SK-N-SH (cell line): ENCODE results near the gene MRPL58. TPM values are rescaled to one million over a fixed set of nuclear protein-coding genes. Genes with fewer than 3 reads are reported as not detected.

Experiments used
- polyA plus RNA-seq, 3 experiments: library from polyadenylated mRNA; depleted of rRNA; stranded (reverse); fragments of >200 nt; gene quantifications; 2 replicates each; pipeline ENCODE4 v1.2.3, GENCODE V29; 2012
- small RNA-seq, 7 experiments: library from RNA; depleted of rRNA; stranded (forward); fragments of <200 nt; gene quantifications; one replicate each; pipeline ENCODE3, GENCODE V24; 2012

MRPL58 gene
- polyA plus RNA-seq, 1 of the 3 experiments (the other 2 are of a cell fraction) = 87.3 TPM

Small RNAs within 50 kb of the gene (small RNA-seq; reads per million reads assigned to genes)
- 0 reads per million in 7 experiments for gene AC111186.1
- gene RN7SL573P = 0 reads per million in 7 experiments
- gene RNU6-362P = 0 reads per million in 7 experiments

Other genes starting within 250 kb of the MRPL58 start
- 117 and 190 TPM in 2 replicates for gene NAT9, start 236.3 kb upstream of the MRPL58 start, polyA plus RNA-seq (2012; rRNA removed)
- gene GRIN2C, start 152.8 kb upstream of the MRPL58 start, polyA plus RNA-seq (2012; rRNA removed) = 0.39 and 0.45 TPM in 2 replicates
- 86.7 and 89.5 TPM in 2 replicates for gene FDXR, start 139.7 kb upstream of the MRPL58 start, polyA plus RNA-seq (2012; rRNA removed)
- not detected in 2 replicates for gene FADS6, start 119.0 kb upstream of the MRPL58 start, polyA plus RNA-seq (2012; rRNA removed)
- 0.06 TPM in 1 of 2 replicates, not detected in the other for gene USH1G, start 89.4 kb upstream of the MRPL58 start, polyA plus RNA-seq (2012; rRNA removed)
- not detected in 2 replicates for gene OTOP2, start 88.4 kb upstream of the MRPL58 start, polyA plus RNA-seq (2012; rRNA removed)
- not detected in 2 replicates for gene OTOP3, start 76.8 kb upstream of the MRPL58 start, polyA plus RNA-seq (2012; rRNA removed)
- gene HID1, start 39.9 kb upstream of the MRPL58 start, polyA plus RNA-seq (2012; rRNA removed) = 2.5 and 2.9 TPM in 2 replicates
- 18.6 and 21.2 TPM in 2 replicates for gene CDR2L, start 25.0 kb upstream of the MRPL58 start, polyA plus RNA-seq (2012; rRNA removed)
- 354 and 454 TPM in 2 replicates for gene ATP5PD, start 34.3 kb downstream of the MRPL58 start, polyA plus RNA-seq (2012; rRNA removed)
- gene KCTD2, start 34.6 kb downstream of the MRPL58 start, polyA plus RNA-seq (2012; rRNA removed) = 27.5 and 34.2 TPM in 2 replicates
- 0.03 and 0.06 TPM in 2 replicates for gene SLC16A5, start 75.3 kb downstream of the MRPL58 start, polyA plus RNA-seq (2012; rRNA removed)
- gene ARMC7, start 97.3 kb downstream of the MRPL58 start, polyA plus RNA-seq (2012; rRNA removed) = 7.3 and 10.8 TPM in 2 replicates
- gene NT5C, start 119.1 kb downstream of the MRPL58 start, polyA plus RNA-seq (2012; rRNA removed) = 111 and 114 TPM in 2 replicates
- 259 and 490 TPM in 2 replicates for gene JPT1, start 141.8 kb downstream of the MRPL58 start, polyA plus RNA-seq (2012; rRNA removed)
- 85.5 and 114 TPM in 2 replicates for gene SUMO2, start 170.3 kb downstream of the MRPL58 start, polyA plus RNA-seq (2012; rRNA removed)
- 80.5 and 99.8 TPM in 2 replicates for gene NUP85, start 193.0 kb downstream of the MRPL58 start, polyA plus RNA-seq (2012; rRNA removed)
- 42.5 and 43.7 TPM in 2 replicates for gene GGA3, start 248.9 kb downstream of the MRPL58 start, polyA plus RNA-seq (2012; rRNA removed)
- gene MRPS7, start 249.2 kb downstream of the MRPL58 start, polyA plus RNA-seq (2012; rRNA removed) = 82.8 and 90.4 TPM in 2 replicates